Left kidney (tissue), 1 donor: ENCODE measurements around the gene ATXN7L2. TPM values are rescaled to one million over a fixed set of nuclear protein-coding genes. Genes with fewer than 3 reads are reported as not detected.

Experiments
- polyA plus RNA-seq: library from polyadenylated mRNA; unstranded; fragments of 120-200 nt; gene quantifications from one replicate; pipeline ENCODE4 v1.2.1, GENCODE V29; 2013; ENCODE audit not compliant: insufficient read length

Gene ATXN7L2
- polyA plus RNA-seq, 1 donor: 10.4 TPM

Other genes with a start within 250 kb of the ATXN7L2 start
- 31.8 TPM for gene CELSR2, start 234.4 kb upstream of the ATXN7L2 start, polyA plus RNA-seq
- gene PSRC1, start 200.8 kb upstream of the ATXN7L2 start, polyA plus RNA-seq: 29.8 TPM
- 0.37 TPM for gene MYBPHL, start 176.9 kb upstream of the ATXN7L2 start, polyA plus RNA-seq
- gene SORT1, start 86.0 kb upstream of the ATXN7L2 start, polyA plus RNA-seq: 66.4 TPM
- gene PSMA5, start 57.5 kb upstream of the ATXN7L2 start, polyA plus RNA-seq: 120 TPM
- gene SYPL2, start 17.4 kb upstream of the ATXN7L2 start, polyA plus RNA-seq: 13.4 TPM
- gene CYB561D1, start 10.2 kb downstream of the ATXN7L2 start, polyA plus RNA-seq: 9.7 TPM
- gene AMIGO1, start 25.8 kb downstream of the ATXN7L2 start, polyA plus RNA-seq: 6.2 TPM
- 1.1 TPM for gene GPR61, start 56.0 kb downstream of the ATXN7L2 start, polyA plus RNA-seq
- 13.1 TPM for gene GNAI3, start 64.7 kb downstream of the ATXN7L2 start, polyA plus RNA-seq
- gene GNAT2, start 135.7 kb downstream of the ATXN7L2 start, polyA plus RNA-seq: not detected
- gene AMPD2, start 135.9 kb downstream of the ATXN7L2 start, polyA plus RNA-seq: 50.3 TPM
- gene GSTM4, start 172.2 kb downstream of the ATXN7L2 start, polyA plus RNA-seq: 73.1 TPM
- gene GSTM2, start 184.2 kb downstream of the ATXN7L2 start, polyA plus RNA-seq: 268 TPM
- 115 TPM for gene GSTM1, start 203.9 kb downstream of the ATXN7L2 start, polyA plus RNA-seq
- gene GSTM5, start 228.3 kb downstream of the ATXN7L2 start, polyA plus RNA-seq: 44.7 TPM